NCI-H774 (cell line): Measurements from ENCODE around the gene SYNE1.

Source experiments
- DNase-seq: peaks from one replicate; lab custom pipeline; 2025; lab: John Stamatoyannopoulos, UW

Gene SYNE1

DNA sequence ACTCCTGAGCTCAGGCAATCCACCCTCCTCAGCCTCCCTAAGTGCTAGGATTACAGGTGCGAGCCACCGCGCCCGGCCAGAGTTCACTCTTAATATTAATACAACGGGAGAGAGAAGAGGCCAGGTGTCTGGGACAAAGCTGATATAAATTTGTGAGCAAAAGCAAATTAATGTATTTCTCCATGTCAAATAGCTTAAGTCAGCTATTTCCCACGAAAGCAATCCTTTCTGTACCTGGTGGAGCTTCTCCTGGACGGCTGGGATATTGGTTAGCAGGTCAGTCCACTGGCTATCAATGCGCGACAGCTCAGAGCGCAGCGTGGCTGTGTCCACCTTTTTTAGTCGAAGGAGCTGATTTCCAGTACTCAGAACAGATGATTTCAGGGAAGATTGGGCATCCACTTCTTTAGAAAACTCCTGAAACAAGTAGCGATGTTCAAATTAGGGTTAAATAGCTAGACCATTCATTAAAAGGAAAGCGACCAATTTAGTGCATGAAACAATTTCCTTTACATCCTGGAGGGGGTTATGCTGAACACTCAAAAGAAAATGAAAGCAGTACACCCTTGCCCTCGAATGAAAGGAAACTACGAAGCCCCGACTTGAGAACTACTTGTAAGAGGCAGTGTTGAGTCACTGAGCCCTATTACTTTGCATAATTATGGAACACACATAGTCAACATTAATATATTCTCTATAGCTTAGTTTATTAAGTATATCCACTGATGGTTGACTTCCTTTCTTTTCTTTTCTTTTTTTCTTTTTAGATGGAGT is 403.4 kb downstream of the SYNE1 start:
- no peak for DNase-seq

DNA sequence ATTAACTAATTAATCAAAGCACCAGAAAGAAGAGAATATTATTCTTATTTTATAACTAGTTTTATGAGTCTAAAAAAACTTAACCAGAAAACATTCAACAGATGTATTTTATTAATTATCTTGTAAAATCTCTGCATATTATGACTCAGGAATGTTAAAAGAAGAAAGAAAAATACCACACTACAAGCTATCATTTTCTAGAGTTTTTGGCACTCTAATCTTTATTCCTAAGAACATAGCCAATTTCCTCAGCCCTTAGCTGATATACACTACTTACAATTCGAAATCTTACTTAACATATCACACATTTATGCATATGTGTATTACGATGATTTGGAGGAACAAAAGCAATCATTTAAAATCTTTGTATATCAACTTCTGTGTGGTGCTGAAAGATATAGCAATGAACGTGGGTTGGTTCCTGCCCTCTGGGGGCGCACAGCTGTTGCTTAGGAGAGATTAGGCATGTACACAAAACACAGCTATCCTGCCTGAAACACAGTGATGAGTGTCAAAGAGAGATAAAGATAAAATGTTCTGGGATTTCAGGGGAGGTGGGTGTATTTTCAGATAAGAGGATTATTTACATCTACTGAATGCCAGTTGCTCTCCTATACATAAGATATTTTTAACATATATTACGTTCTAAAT is 404.5 kb downstream of the SYNE1 start:
- no peak for DNase-seq

DNA sequence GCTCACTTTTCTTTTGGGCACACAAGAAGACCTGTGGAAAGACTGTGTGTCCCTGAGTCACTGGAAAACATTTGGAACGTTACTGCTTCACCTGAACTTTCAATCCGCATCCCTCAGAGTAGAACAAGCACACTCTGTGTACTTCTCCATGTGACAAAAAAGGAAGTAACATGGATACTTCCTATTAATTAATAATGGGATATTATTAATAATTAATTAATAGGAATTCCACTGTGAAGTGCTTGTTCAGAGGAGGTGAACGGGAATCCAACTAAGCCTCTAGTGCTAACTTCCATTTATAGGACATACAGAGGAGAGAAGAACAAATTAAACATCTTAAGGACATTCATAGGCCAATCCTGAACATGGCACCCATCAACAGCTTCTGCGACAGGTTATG is 407.8 kb downstream of the SYNE1 start:
- no peak for DNase-seq

DNA sequence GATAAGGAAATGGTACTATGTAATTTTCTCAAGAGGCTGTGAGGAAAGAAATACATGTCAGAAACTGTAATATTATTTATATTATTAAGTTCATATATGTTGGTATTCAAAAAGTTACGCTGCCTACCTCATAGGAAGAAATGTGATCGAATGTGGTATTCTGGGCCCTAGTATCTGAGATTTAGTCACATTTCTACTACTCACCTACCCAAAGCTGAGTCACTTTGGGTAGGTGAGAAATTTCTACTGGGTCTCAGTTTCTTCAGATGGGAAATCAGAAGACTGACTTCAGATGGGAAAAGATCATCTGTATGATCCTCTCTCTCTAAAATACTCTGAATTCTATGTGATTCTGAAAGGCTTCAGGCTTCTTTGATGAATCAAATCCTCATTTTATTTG is 411.0 kb downstream of the SYNE1 start:
- DNase-seq = no peak

DNA sequence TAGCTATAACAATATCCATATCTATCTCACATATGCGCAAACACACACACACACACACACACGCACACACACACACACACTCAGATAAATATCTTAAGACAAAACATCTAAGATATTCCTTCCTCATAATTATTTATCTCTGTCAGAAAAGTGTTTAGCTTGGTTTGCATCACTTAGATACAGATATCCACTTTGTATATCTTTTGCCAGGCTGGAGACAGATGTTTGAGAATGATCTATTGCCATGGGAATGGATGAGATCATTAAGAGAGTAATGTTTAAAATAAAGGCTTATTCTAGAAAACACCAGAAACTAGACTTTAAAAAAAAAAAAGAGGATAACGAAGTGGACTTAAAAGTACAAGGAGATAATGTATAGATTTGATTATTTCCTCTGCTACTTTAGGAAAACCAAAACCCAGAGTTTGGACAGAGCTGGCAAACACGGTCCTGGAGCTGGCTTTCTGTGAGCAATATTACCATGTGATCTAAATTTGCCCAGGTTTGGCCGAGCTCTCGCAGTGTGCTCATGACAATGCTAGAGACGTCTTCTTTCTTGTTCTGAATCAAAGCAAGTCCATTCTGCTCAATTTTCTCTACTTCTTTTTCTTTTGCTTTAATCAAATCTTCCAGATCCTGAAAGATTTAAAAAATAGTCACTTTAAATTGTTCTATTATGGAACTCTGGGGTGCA is 411.8 kb downstream of the SYNE1 start:
- DNase-seq = no peak

DNA sequence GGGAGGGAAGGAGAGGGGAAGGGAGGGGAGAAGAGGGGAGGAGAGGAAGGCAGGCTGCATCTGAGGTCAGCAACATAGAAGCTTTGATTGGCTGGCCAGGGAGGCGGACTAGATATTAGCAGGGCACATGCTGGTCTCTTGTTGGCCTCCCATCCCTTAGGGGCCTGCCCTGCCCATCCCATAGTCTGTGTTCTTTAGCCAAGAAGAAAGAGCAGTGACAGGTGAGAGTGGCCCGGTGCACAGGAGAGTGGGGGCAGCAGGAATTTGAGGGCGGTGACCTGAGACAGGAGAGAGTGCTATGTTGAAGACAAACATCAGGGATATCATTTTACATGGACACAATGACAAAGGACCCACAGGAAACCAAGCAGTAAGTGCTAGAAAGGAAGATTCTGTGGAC is 413.5 kb downstream of the SYNE1 start:
- DNase-seq = no peak

DNA sequence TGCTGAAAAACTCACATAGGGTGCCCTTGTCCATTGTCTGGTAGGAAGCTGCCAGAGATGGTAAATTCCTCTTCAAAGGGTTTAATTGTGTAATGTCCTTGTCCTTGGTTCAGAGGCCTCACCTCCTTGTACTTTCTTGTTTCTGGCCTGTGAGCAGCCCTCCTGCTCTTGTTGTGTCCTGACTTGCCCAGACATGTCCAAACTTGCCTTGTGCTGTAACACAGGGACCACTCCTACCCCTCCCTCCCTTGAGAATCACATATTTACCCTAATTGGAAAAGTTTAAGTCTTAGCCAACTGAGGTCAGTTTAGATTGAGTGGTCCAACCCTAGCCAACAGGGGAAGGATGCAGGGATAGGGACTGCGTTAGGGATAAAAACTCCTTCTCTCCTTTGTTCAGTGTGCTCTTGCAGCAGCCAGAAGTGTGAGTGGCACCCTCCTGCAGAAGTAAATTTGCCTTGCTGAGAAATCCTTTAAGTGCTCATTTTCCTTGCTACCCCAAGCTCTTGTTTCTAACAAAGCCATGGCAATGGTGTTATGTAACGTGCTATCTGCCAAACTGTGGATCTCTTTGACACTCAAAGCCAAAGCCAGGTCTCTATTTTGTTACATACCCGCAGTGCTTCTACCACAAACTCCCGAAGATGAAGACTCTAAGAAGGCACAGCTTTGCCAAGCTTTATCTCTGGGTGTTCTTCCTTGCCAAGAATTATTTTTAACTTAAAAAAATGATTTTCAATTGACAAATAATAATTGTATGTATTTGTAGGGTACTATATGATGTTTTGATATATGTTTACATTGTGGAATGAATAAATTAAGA is 415.1 kb downstream of the SYNE1 start:
- DNase-seq = no peak

DNA sequence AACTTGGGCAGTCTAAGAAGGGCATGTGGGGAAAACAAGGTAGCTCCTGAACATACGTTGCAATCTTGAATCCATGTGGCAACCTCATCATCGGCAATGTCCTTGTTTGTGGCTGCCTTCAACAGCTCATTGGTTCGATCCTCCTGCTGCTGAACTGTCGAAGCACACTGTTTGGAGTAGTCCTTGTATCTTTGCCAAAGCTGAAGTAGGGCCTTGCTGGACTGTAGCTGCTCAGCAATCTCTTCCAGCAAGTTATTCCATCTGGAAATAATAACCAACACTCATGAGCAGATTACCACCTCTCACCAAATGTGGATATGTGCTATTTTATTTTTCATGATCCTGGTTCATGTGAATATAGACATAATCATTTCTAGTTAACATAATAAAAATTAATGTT is 416.4 kb downstream of the SYNE1 start:
- DNase-seq = no peak

DNA sequence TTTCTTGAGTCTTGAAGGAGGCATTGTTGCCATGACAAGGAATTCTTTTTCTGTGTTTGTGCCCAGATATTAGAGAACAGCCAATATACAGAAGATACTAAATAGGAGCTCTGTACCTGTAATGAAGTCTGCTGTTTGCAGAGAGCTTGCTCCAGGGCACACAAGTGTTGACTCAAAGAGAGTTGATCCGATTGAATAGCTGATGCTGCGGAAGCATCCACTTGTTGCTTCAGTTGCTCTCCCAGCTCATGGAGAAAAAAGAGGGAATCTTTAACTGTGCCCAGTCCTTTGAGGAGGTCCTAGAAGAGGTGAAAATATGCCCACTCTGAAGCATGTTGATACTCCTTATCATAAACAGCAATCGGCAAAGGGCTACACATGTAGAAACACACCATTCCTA is 418.3 kb downstream of the SYNE1 start:
- DNase-seq = no peak

DNA sequence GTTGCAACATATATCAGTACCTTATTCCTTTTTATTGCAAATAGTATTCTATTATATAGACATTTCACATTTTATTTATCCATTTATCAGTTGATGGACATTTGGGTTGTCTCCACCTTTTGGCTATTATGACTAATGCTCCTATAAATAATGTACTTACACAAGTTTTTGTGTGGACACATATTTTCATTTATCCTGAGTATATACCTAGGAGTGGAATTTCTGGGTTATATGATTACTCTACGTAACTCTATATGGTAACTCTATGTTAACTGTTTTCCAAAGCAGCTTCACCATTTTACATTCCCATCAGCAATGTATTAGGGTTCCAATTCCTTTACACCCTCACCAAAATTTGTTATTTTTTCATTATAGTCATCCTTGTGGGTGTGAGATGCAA is 424.7 kb downstream of the SYNE1 start:
- no peak for DNase-seq

DNA sequence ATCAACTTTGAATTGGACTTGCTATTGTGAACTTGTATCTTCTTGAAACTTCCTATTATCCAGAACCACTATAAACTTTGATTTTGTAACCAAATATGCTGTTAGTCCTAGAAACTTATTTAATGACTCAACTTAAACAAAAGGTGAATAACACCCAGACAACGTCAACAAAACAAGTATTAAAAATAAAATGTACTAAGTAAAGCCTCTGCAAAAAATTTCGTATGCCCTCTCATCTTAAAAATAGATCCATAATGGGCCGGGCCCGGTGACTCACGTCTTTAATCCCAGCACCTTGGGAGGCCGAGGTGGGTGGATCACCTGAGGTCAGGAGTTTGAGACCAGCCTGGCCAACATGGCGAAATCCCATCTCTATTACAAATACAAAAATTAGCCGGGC is 428.0 kb downstream of the SYNE1 start:
- DNase-seq = no peak

DNA sequence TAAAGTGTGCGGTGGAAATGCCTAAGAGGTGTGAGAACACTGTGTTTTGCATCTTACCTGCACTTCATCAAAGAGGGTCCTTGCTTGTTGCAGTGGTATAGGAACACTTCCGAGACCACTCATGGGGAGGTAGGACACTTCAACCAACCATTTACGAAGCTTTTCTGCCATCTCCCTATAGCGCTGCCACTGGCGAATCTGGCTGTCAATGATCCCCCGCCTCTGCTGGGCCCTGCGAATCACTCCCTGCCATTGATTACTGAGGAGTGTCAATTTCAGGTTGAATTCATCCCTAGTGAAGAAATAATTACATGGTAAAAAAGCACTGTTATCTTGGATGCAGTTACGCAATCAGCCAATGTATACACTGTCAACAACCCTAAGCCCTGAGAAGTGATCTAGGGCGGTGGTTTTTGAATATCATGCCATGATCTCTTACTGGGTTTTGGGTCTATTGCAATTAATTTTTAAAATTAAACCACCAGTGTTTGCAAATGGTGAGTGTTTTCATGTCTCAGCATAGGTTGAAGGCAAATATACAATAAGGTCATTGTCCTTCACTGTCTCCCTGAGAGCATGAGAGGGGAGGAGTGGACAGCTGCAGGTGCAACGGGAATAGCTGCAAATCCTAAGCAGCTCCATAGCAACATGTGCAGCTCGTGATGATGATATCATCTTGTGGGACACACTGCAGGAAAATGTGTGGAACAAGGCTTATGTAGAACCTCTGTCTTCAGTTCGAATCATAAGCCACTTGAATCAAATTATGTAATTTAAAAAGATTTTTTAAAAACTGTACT is 429.0 kb downstream of the SYNE1 start:
- DNase-seq = peak; percentile 42

DNA sequence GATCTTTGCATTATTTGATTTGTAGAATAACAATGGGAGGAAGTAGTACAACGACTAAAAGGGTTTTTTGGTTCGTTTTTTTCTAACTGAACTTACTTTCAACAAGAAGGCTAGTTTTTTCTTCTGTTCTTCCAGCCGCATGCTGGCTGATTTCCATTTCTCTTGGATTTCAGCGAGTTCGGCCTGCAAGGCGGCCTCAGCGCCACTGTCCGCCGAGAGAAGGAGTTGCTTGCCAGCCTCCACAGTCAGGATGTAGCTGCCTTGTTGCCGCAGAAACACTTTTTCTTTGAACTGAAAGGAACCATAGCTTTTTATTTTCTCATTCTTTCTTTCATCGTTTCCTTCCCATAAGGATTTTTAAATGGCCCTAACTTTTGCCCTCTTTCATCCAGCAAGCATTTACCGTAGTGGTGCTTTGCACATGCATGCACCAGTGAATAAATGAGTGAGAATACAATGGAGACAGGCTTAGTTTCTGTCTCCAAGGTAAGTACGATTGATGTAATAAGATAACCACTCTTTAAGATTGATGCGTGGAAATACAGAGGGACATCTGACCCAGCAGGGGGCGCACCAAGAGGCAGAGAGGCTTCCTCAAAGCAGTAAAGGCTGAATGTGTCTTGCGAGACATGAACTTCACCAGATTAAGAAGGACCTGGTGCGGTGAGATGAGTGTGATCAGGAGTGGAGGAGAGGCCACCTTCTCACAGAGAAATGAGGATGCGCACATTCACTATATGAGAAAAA is 430.9 kb downstream of the SYNE1 start:
- no peak for DNase-seq

DNA sequence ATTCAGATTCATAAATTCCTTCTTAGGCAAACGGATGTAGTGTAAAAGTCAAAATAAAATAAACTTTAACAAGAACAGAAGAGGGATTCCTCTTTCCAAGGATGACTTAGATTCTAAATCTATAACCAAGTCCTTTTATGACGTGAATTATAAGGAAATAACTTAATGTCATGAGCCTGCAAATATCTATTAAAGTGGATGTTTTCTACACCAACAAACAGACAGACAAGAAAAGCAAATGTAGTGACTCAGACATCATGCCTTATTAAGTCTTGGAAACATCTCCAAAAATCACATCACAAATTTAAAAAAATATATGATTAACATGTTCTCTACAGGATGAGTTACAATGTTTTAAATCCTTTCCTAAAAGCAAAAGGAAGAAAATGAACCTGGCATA is 432.6 kb downstream of the SYNE1 start:
- DNase-seq = no peak

DNA sequence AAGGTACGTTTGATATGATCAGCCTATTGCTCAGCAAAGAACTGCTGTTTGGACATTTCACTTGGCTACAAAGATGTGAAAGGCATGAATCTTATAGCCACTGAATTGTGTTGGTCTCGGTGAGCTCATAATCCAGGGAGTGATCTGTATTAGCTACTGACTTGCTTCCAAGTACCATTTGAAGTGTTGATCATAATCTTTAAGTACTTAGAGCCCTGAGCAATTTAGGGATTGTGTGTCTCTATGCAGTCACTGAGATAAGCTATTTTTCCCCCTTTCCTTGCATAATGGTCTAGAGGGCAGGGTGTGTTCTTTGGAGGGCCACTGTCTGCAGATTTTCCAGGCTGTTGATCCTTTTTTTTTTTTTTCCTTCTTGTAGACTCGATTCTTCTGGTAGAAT is 436.0 kb downstream of the SYNE1 start:
- no peak for DNase-seq

DNA sequence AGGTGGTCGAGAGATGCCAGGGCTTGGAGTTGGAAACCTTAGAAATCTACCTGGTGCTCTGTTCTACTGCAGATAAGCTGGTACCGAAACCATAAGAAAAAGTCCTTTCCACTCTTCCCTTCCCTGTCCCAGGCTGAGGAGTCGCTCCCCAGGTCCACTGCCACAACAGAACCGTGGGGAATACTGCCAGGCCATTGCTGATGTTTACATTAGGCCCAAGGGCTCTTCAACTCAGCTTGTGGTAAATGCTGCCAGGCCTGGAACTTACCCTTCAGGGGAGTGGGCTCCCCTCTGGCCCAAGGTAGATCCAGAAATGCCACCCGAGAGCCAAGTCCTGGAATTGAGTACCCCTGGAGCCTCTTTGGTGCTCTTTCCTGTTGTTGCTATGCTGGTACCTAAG is 441.3 kb downstream of the SYNE1 start:
- no peak for DNase-seq

DNA sequence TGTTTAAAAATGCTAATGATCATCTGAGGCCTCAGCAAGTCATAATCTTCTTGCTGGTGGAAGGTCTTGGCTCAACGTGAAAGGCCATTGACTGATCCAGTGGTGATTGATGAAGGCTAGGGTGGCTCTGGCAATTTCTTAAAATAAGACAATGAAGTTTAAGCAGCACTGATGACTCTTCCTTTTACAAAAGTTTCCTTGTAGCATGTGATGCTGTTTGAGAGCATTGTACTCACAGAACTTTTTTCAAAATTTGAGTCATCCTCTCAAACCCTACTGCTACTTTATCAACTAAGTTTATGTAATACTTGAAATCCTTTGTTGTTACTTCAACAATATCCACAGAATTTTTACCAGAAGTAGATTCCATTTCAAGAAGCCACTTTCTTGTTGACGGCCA is 447.4 kb downstream of the SYNE1 start:
- DNase-seq = no peak

DNA sequence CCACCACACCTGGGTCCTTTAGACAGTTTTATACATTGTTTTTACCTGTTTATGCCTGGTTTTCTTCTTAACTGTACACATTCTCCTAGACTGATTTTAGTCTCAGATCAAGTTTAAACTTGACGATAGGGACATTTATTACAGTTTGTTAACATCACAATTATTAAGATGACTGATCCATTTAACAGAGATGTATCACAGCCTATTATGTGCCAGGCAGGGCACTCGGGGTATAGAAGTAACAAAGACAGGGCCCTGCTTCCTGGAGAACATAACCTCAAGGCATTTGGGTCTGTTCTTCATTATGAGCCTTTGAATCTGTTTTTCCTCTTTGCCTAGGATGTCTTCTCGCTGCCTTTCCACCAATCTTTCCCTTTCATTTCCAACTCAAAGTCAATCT is 449.2 kb downstream of the SYNE1 start:
- DNase-seq = no peak

DNA sequence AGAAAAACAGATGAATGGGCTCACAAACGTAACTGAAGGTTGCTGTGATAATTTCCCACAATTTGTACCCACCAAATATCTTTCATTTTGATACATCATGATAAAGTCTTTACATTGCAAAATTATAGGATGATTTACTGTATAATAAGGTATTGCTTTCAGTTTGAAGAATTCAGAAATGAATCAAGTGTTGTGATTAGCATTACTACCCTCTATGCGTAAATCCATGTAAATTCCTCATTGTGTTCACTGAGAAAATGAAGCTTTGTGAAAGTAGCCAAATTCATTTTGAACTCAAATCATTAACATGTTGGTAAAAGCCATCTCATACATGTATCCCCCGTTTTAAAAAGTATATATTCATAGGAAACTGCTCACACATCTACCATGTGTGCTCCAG is 450.3 kb downstream of the SYNE1 start:
- DNase-seq = no peak

DNA sequence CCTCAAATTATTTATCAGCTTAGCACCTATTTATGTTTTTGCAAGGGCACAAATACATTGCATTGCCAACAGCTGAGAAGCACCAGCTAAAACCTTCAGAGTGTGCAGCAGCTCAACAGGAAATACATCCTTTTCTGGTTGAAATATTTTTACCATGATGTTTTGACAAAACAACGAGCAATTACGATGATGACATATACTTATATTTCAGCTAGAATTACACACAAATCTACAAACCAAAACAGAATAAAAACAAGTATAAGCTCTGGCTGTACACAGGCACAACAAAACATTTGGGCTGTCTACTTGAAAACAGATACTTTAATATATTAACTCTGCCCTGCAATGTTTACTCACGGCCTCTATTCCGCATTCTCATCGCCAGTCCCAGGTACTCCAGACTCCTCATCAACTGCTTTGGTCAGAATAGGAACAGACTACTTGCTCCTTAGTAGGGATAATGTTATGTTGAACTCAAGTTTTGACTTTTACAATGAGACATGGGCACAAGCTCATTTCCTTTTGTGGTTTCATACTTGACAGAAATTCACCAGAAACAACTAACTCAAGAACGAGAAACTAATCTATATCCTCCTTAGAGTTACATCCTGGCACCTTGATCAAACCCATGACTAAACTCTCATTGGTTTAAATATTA is 452.1 kb downstream of the SYNE1 start:
- no peak for DNase-seq

DNA sequence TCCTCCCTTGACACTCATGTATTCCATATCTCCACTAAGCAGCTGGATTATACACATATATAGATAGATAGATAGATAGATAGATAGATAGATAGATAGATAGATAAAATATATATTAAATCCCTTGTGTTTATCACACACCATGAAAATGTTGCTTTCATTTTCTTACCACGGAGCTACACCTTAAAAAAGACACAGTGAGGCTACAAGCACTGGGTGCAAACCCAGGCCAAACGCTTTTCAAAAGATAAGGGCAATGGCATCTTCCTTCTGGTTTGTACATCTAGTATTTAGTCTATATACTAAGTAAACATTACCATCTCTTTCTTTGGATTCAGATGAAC is 452.6 kb downstream of the SYNE1 start:
- DNase-seq = no peak
